ENCODE measurements around the gene PALLD. TPM values are rescaled to one million over a fixed set of nuclear protein-coding genes. Genes with fewer than 3 reads are reported as not detected.
"Not testable (repeated sequence)": the region's sequence is repeated elsewhere in the genome, so short reads cannot be mapped to it uniquely, and the experiment has no call there.

PALLD gene
- 10.3 and 12.1 TPM in 2 replicates for total RNA-seq

- intact Hi-C loops (cut with micrococcal nuclease): no loop called here
Observed at GRCh38 chr4:168496834-168497233, at the start of gene PALLD. Gene PALLD (plus strand): TSS chr4:168497052.

- intact Hi-C loops (cut with micrococcal nuclease): not testable (repeated sequence)
Observed at GRCh38 chr4:168449063-168449462, 47.8 kb upstream of the PALLD start.

GRCh38 chr4:168449719-168450452, 47.0 kb upstream of the PALLD start:
- intact Hi-C loops (cut with micrococcal nuclease): loop anchor here (1.0 to 2.0 kb wide), 2 partner anchors 30 to 61 kb away; partner anchors contain the start of gene DDX60L

- intact Hi-C loops (cut with micrococcal nuclease): loop anchor here (2.0 kb wide), 1 partner anchor 59 kb away; no protein-coding TSS in a partner anchor
Observed at GRCh38 chr4:168451331-168451730, 45.5 kb upstream of the PALLD start.

GRCh38 chr4:168451744-168452390, 45.0 kb upstream of the PALLD start:
- intact Hi-C loops (cut with micrococcal nuclease): loop anchor here (2.0 kb wide), 1 partner anchor 59 kb away; no protein-coding TSS in a partner anchor

- intact Hi-C loops (cut with micrococcal nuclease): no loop called here
Observed at GRCh38 chr4:168453146-168453545, 43.7 kb upstream of the PALLD start.

GRCh38 chr4:168458256-168458655, 38.6 kb upstream of the PALLD start:
- intact Hi-C loops (cut with micrococcal nuclease): not testable (repeated sequence)

GRCh38 chr4:168461821-168462220, 35.0 kb upstream of the PALLD start:
- intact Hi-C loops (cut with micrococcal nuclease): no loop called here

- intact Hi-C loops (cut with micrococcal nuclease): no loop called here
Observed at GRCh38 chr4:168472920-168473319, 23.9 kb upstream of the PALLD start.

GRCh38 chr4:168474660-168475320, 22.1 kb upstream of the PALLD start:
- intact Hi-C loops (cut with micrococcal nuclease): no loop called here

- intact Hi-C loops (cut with micrococcal nuclease): no loop called here
Observed at GRCh38 chr4:168475745-168476144, 21.1 kb upstream of the PALLD start.

GRCh38 chr4:168478868-168479267, 18.0 kb upstream of the PALLD start:
- intact Hi-C loops (cut with micrococcal nuclease): no loop called here

- intact Hi-C loops (cut with micrococcal nuclease): loop anchor here (1.0 to 10.0 kb wide), 10 partner anchors 29 to 1274 kb away; partner anchors contain the start of genes CBR4, CLCN3, DDX60 and HPF1
Observed at GRCh38 chr4:168480931-168481611, 15.8 kb upstream of the PALLD start.

- intact Hi-C loops (cut with micrococcal nuclease): loop anchor here (10.0 kb wide), 1 partner anchor 1271 kb away; the partner anchor contains the start of gene HPF1
Observed at GRCh38 chr4:168483811-168484210, 13.0 kb upstream of the PALLD start.

GRCh38 chr4:168484626-168485025, 12.2 kb upstream of the PALLD start:
- intact Hi-C loops (cut with micrococcal nuclease): loop anchor here (10.0 kb wide), 1 partner anchor 1270 kb away; the partner anchor contains the start of gene HPF1

GRCh38 chr4:168485156-168485910, 11.5 kb upstream of the PALLD start:
- intact Hi-C loops (cut with micrococcal nuclease): loop anchor here (10.0 kb wide), 1 partner anchor 1269 kb away; the partner anchor contains the start of gene HPF1

- intact Hi-C loops (cut with micrococcal nuclease): loop anchor here (10.0 kb wide), 1 partner anchor 1268 kb away; the partner anchor contains the start of gene HPF1
Observed at GRCh38 chr4:168486912-168487281, 10.0 kb upstream of the PALLD start.

GRCh38 chr4:168487282-168488035, 9.4 kb upstream of the PALLD start:
- intact Hi-C loops (cut with micrococcal nuclease): loop anchor here (10.0 kb wide), 1 partner anchor 1267 kb away; the partner anchor contains the start of gene HPF1

- intact Hi-C loops (cut with micrococcal nuclease): loop anchor here (10.0 kb wide), 1 partner anchor 1266 kb away; the partner anchor contains the start of gene HPF1
Observed at GRCh38 chr4:168488869-168489274, 8.0 kb upstream of the PALLD start.

All from T-helper 1 cell treated with Interleukin-12 subunit alpha and Interleukin-12 subunit beta and Interleukin-4 antibody, amounts not matched to agents 30 ng/mL and 1 ng/mL, for 36 hours (primary cell).